COLO829 (cell line): ENCODE data around the gene CEBPE.

Source experiments
- DNase-seq: peaks from one replicate; pipeline ENCODE4 v3.0.0; 2012; ENCODE audit warnings: low spot score

Gene CEBPE

GRCh38 chr14:23118506-23119362, at the start of gene CEBPE:
Gene CEBPE (minus strand): TSS chr14:23119255. CDS start chr14:23119091, 164 bp downstream.
- no peak for DNase-seq

- DNase-seq = no peak
Observed at GRCh38 chr14:23168246-23168645, 49.2 kb upstream of the CEBPE start.

GRCh38 chr14:23167116-23167847, 48.2 kb upstream of the CEBPE start:
- DNase-seq = no peak

- no peak for DNase-seq
Observed at GRCh38 chr14:23164949-23165348, 45.9 kb upstream of the CEBPE start.

GRCh38 chr14:23164250-23164649, 45.2 kb upstream of the CEBPE start:
- no peak for DNase-seq

- DNase-seq = no peak
Observed at GRCh38 chr14:23163830-23164229, 44.8 kb upstream of the CEBPE start.

GRCh38 chr14:23162800-23163199, 43.7 kb upstream of the CEBPE start:
- no peak for DNase-seq

GRCh38 chr14:23162005-23162404, 43.0 kb upstream of the CEBPE start:
- no peak for DNase-seq

- peak; percentile 31 for DNase-seq
Observed at GRCh38 chr14:23160924-23161522, 42.0 kb upstream of the CEBPE start.

- DNase-seq = no peak
Observed at GRCh38 chr14:23159532-23159931, 40.5 kb upstream of the CEBPE start.

GRCh38 chr14:23158779-23159178, 39.7 kb upstream of the CEBPE start:
- no peak for DNase-seq

- no peak for DNase-seq
Observed at GRCh38 chr14:23154964-23155587, 36.0 kb upstream of the CEBPE start.

- peak; percentile 35 for DNase-seq
Observed at GRCh38 chr14:23153851-23154796, 35.1 kb upstream of the CEBPE start.

GRCh38 chr14:23151342-23151741, 32.3 kb upstream of the CEBPE start:
- DNase-seq = no peak

GRCh38 chr14:23149745-23150144, 30.7 kb upstream of the CEBPE start:
- no peak for DNase-seq

- DNase-seq = no peak
Observed at GRCh38 chr14:23148591-23149249, 29.7 kb upstream of the CEBPE start.

- DNase-seq = no peak
Observed at GRCh38 chr14:23147676-23148075, 28.6 kb upstream of the CEBPE start.

GRCh38 chr14:23146980-23147379, 27.9 kb upstream of the CEBPE start:
- DNase-seq = no peak

- no peak for DNase-seq
Observed at GRCh38 chr14:23146351-23146910, 27.4 kb upstream of the CEBPE start.

- DNase-seq = no peak
Observed at GRCh38 chr14:23145794-23146350, 26.8 kb upstream of the CEBPE start.
